ENCODE data around the gene TSPY9.
"Not testable (repeated sequence)": the region's sequence is repeated elsewhere in the genome, so short reads cannot be mapped to it uniquely, and the experiment has no call there.

The TSPY9 gene, protein sequence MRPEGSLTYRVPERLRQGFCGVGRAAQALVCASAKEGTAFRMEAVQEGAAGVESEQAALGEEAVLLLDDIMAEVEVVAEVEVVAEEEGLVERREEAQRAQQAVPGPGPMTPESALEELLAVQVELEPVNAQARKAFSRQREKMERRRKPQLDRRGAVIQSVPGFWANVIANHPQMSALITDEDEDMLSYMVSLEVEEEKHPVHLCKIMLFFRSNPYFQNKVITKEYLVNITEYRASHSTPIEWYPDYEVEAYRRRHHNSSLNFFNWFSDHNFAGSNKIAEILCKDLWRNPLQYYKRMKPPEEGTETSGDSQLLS

GRCh38 chrY:9486967-9487366 is at the start of gene TSPY9:
Gene TSPY9, plus strand, starts transcription at chrY:9487267. Its CDS starts 46 bp downstream, at chrY:9487313.
- not testable (repeated sequence) for DNase-seq

GRCh38 chrY:9466655-9467054 is 20.4 kb upstream of the TSPY9 start, which contains the start of gene TSPY1:
Gene TSPY1, plus strand, starts transcription at chrY:9466955. Its CDS starts 46 bp downstream, at chrY:9467001.
- DNase-seq, result not testable (repeated sequence)

DNA sequence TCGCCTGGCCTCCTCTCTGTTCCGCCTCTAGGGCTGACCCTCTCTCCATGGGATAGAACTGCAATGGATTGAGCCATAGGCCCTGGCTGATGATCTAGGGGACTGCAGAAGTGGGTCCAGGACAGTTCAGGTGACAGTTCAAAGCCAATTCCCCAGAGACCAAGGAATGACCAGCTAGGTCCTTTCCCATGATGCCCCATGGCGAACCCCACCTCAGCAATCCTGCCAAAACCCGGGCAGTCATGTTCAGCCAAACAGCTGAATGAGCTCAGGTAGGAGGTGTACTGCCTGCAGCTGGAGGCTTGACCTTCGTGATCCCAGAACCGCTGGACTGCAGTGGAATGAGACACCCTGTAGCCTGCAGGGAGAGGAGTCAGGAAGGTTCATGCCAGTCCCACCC is 17.3 kb downstream of the TSPY9 start:
- DNase-seq, result not testable (repeated sequence)

DNA sequence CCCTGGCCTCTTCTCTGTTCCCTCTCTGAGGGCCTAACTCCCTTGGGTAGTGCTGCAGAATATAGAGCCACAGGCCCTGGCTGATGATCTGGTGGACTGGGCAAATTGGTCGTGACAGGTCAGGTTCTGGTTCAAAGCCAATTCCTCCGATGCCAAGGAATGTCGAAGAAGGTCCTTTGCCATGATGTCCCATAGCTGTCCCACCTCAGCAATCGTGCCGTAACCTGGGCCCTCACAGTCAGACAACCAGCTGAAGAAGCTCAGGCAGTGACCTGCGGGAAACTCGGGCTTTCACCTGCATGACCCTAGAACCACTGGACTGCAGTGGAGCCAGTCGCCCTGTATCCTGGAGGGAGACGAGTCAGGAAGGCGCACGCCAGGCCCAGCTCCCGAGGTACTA is 29.2 kb downstream of the TSPY9 start:
- DNase-seq, result not testable (repeated sequence)

DNA sequence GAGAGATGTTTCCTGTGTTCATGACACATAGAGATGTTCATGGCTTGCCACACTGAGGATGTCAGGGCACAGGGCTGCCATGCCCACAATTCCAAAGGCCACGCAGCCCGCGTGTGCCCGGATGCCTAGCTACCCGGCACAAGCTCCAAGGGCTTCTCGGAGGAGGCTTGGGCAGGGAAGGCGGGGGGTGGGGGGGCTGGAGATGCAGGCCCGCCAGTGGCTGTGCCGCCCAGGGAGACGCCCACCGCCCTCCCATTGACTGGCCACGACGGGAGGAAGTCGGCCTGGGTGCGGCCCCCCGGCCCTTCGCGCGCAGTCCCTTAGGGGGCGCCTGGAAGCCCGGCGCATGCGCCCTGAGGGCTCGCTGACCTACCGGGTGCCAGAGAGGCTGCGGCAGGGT is 40.5 kb downstream of the TSPY9 start, which contains the start of gene TSPY10:
Gene TSPY10, plus strand, starts transcription at position 301 of the 400 bp plus-strand sequence. Its CDS starts 46 bp downstream, at position 347.
- not testable (repeated sequence) for DNase-seq

Data from AML-193 (cell line).